H9 (cell line): Measurements from ENCODE around the gene ZMIZ1. TPM values are rescaled to one million over a fixed set of nuclear protein-coding genes. Genes with fewer than 3 reads are reported as not detected.

Source experiments
- DNase-seq: peaks from one replicate; pipeline ENCODE4 v3.0.0-alpha.2; 2017
- H2AFZ ChIP-seq: one replicate; pipeline ENCODE4 v1.6.1; 2013; ENCODE audit warnings: mild to moderate bottlenecking, low read length, control low read depth, moderate library complexity
- H2AK5ac ChIP-seq: 2 replicates; pipeline ENCODE4 v1.6.1; 2013; ENCODE audit warnings: low read length, control low read depth, mixed read lengths; ENCODE audit not compliant: insufficient read length
- H2BK120ac ChIP-seq: one replicate; pipeline ENCODE4 v1.6.1; 2013; ENCODE audit warnings: low read depth, mild to moderate bottlenecking, low read length, control low read depth, inconsistent platforms; ENCODE audit not compliant: poor library complexity, severe bottlenecking
- H2BK12ac ChIP-seq: 2 replicates; pipeline ENCODE4 v1.6.1; 2013; ENCODE audit warnings: low read length, control low read depth, mixed read lengths, low read depth; ENCODE audit not compliant: insufficient read length
- H2BK15ac ChIP-seq: 2 replicates; pipeline ENCODE4 v1.6.1; 2013; ENCODE audit warnings: low read depth, low read length, control low read depth
- H2BK20ac ChIP-seq: one replicate; pipeline ENCODE4 v1.6.1; 2013; ENCODE audit warnings: low read depth, mild to moderate bottlenecking, low read length, control low read depth, inconsistent platforms; ENCODE audit not compliant: poor library complexity, severe bottlenecking
- H2BK5ac ChIP-seq: 2 replicates; pipeline ENCODE4 v1.6.1; 2013; ENCODE audit warnings: low read length, control low read depth, mixed read lengths; ENCODE audit not compliant: insufficient read length
- H3K14ac ChIP-seq: 2 replicates; pipeline ENCODE4 v1.6.1; 2013; ENCODE audit warnings: low read length, control low read depth; ENCODE audit not compliant: insufficient read depth
- H3K18ac ChIP-seq: 2 replicates; pipeline ENCODE4 v1.6.1; 2013; ENCODE audit warnings: low read depth, mild to moderate bottlenecking, mixed read lengths, low read length, control low read depth; ENCODE audit not compliant: insufficient read length
- H3K23ac ChIP-seq: 2 replicates; pipeline ENCODE4 v1.6.1; 2013; ENCODE audit warnings: low read length, control low read depth, mixed read lengths, low read depth; ENCODE audit not compliant: insufficient read length
- H3K23me2 ChIP-seq: 2 replicates; pipeline ENCODE4 v1.6.1; 2013; ENCODE audit warnings: low read depth, mild to moderate bottlenecking, mixed read lengths, low read length, control low read depth; ENCODE audit not compliant: insufficient read length, poor library complexity, severe bottlenecking
- H3K27ac ChIP-seq: 2 replicates; pipeline ENCODE4 v1.5.1; 2013; ENCODE audit warnings: low read length, control low read depth, mixed read lengths, low read depth; ENCODE audit not compliant: insufficient read length
- H3K27me3 ChIP-seq: 2 replicates; pipeline ENCODE4 v1.6.1; 2013; ENCODE audit warnings: low read length, control low read depth, inconsistent platforms; ENCODE audit not compliant: insufficient read depth
- H3K4ac ChIP-seq: 2 replicates; pipeline ENCODE4 v1.6.1; 2013; ENCODE audit warnings: low read depth, mild to moderate bottlenecking, control low read depth, inconsistent platforms, low read length, moderate library complexity
- H3K4me1 ChIP-seq: 2 replicates; pipeline ENCODE4 v1.6.1; 2013; ENCODE audit warnings: low read length, control low read depth, inconsistent platforms; ENCODE audit not compliant: insufficient read depth
- H3K4me2 ChIP-seq: 2 replicates; pipeline ENCODE4 v1.6.1; 2013; ENCODE audit warnings: low read length, control low read depth, mixed read lengths; ENCODE audit not compliant: insufficient read length, insufficient read depth
- H3K56ac ChIP-seq: 2 replicates; pipeline ENCODE4 v1.6.1; 2013; ENCODE audit warnings: low read depth, mild to moderate bottlenecking, mixed read lengths, low read length, control low read depth; ENCODE audit not compliant: insufficient read length
- H3K79me1 ChIP-seq: 2 replicates; pipeline ENCODE4 v1.6.1; 2013; ENCODE audit warnings: low read depth, mild to moderate bottlenecking, moderate library complexity, low read length, control low read depth, inconsistent platforms; ENCODE audit not compliant: insufficient read depth, poor library complexity, severe bottlenecking
- H3K79me2 ChIP-seq: 2 replicates; pipeline ENCODE4 v1.6.1; 2013; ENCODE audit warnings: low read length, control low read depth, inconsistent platforms; ENCODE audit not compliant: insufficient read depth
- H3K9ac ChIP-seq: 2 replicates; pipeline ENCODE4 v1.6.1; 2013; ENCODE audit warnings: low read length, control low read depth, mixed read lengths; ENCODE audit not compliant: insufficient read length; ENCODE audit errors: extremely low read depth
- H3K9me3 ChIP-seq: one replicate; pipeline ENCODE4 v1.6.1; 2013; ENCODE audit warnings: low read depth, low read length, inconsistent platforms; ENCODE audit not compliant: control insufficient read depth
- H3T11ph ChIP-seq: one replicate; pipeline ENCODE4 v1.6.1; 2013; ENCODE audit warnings: mild to moderate bottlenecking, low read length, control low read depth, inconsistent platforms
- H4K20me1 ChIP-seq: one replicate; pipeline ENCODE4 v1.6.1; 2013; ENCODE audit not compliant: control insufficient read depth, insufficient read length, insufficient read depth
- H4K5ac ChIP-seq: 2 replicates; pipeline ENCODE4 v1.6.1; 2013; ENCODE audit warnings: low read depth, mild to moderate bottlenecking, mixed read lengths, low read length, control low read depth; ENCODE audit not compliant: insufficient read length
- H4K8ac ChIP-seq: replicated peaks from 2 replicates; pipeline ENCODE4 v1.6.1; 2013; ENCODE audit warnings: low read length, control low read depth, mixed read lengths, low read depth; ENCODE audit not compliant: insufficient read length
- H4K91ac ChIP-seq: 2 replicates; pipeline ENCODE4 v1.6.1; 2013; ENCODE audit warnings: low read depth, mild to moderate bottlenecking, moderate library complexity, mixed read lengths, low read length, control low read depth; ENCODE audit not compliant: insufficient read length
- H3K27ac Mint-ChIP-seq, 3 experiments: 2 replicates in 2 of 3; 3 replicates in 1 of 3; pipeline ENCODE4 v1.8.0; 2020 to 2021; ENCODE audit warnings: mixed read lengths in 3 of 3, mild to moderate bottlenecking in 1 of 3, moderate library complexity in 1 of 3
- H3K27me3 Mint-ChIP-seq: 2 replicates; pipeline ENCODE4 v1.8.0; 2021; ENCODE audit warnings: low read depth, mild to moderate bottlenecking, moderate library complexity, mixed read lengths
- H3K36me3 Mint-ChIP-seq, 3 experiments: 2 replicates in 2 of 3; 3 replicates in 1 of 3; pipeline ENCODE4 v1.8.0; 2020 to 2021; ENCODE audit warnings: low read depth in 3 of 3, mixed read lengths in 3 of 3; ENCODE audit not compliant: insufficient read depth in 1 of 3
- H3K4me1 Mint-ChIP-seq, 2 experiments: 2 replicates each; pipeline ENCODE4 v1.8.0; 2020; ENCODE audit warnings: mixed read lengths in 2 of 2
- H3K4me3 Mint-ChIP-seq, 2 experiments: 2 replicates in 1 of 2; 3 replicates in 1 of 2; pipeline ENCODE4 v1.8.0; 2020 to 2021; ENCODE audit warnings: mild to moderate bottlenecking in 2 of 2, mixed read lengths in 2 of 2, moderate library complexity in 1 of 2
- H3K9me3 Mint-ChIP-seq, 2 experiments: 2 replicates in 1 of 2; 3 replicates in 1 of 2; pipeline ENCODE4 v1.8.0; 2020; ENCODE audit warnings: mild to moderate bottlenecking in 2 of 2, mixed read lengths in 2 of 2, moderate library complexity in 1 of 2
- CTCF ChIP-seq: fragments of 200-600 bp; sonication (generic); conservative IDR thresholded peaks from 3 replicates; pipeline ENCODE4 v1.8.0; 2021; ENCODE audit warnings: antibody characterized with exemption, mild to moderate bottlenecking
- WGBS: extraction: QIAGEN DNeasy Blood & Tissue Kit; methylation state at CpG from one replicate; pipeline ENCODE4 v1.1.7; 2013; ENCODE audit warnings: missing lambda C conversion rate, low lambda C conversion rate, mixed read lengths; ENCODE audit not compliant: insufficient read length; ENCODE audit errors: extremely low coverage; 5-methylcytosine and 5-hydroxymethylcytosine counted together
- total RNA-seq: library from RNA; stranded (reverse); gene quantifications from 2 replicates; pipeline ENCODE4 v1.2.1, GENCODE V29; 2021

Gene ZMIZ1
- total RNA-seq, 1 experiment from 2014 or later = 36.9 TPM

GRCh38 chr10:79103585-79103984 lies 34.8 kb downstream of the ZMIZ1 start:
- Histone ChIP-seq H3K27ac (no peak overlapping the region), H3K79me1 (peaks cover 10% of the 10 kb centered on the region), H2BK20ac (no peak overlapping the region), H2BK12ac (no peak overlapping the region), H3K4me1 (peaks cover 11% of the 10 kb centered on the region; the same call in 1 of the 2 replicates), H3K56ac (no peak overlapping the region), H2BK15ac (no peak overlapping the region), H3K18ac (no peak overlapping the region), H2BK120ac (no peak overlapping the region), H4K91ac (no peak overlapping the region), H2BK5ac (no peak overlapping the region), H3K9ac (no peak overlapping the region), H3K23ac (no peak overlapping the region), H3K27me3 (no peaks in the 10 kb centered on the region), H3K23me2 (no peaks in the 10 kb centered on the region), H4K8ac (no peak overlapping the region), H3K4me2 (no peak overlapping the region), H2AK5ac (no peak overlapping the region), H3T11ph (no peak overlapping the region), H4K20me1 (no peaks in the 10 kb centered on the region), H2AFZ (no peak overlapping the region), H3K9me3 (no peaks in the 10 kb centered on the region), H3K4ac (no peak overlapping the region), H4K5ac (no peak overlapping the region), H3K14ac (no peak overlapping the region), H3K79me2 (peaks cover 12% of the 10 kb centered on the region; the same call in 1 of the 2 replicates)
- H3K4me3 Mint-ChIP-seq = no peak overlapping the region
- no peak for TF ChIP-seq CTCF
- H3K4me1 Mint-ChIP-seq = peaks cover 60 to 77% of the 10 kb centered on the region in 2 experiments
- no peaks in the 10 kb centered on the region; a peak in 1 of 5 replicates for H3K9me3 Mint-ChIP-seq
- WGBS = no CpG with 5 or more reads among the region's 8 CpGs
- no peak for DNase-seq
- no peaks in the 10 kb centered on the region; a peak in 1 of 7 replicates for H3K36me3 Mint-ChIP-seq
- no peaks in the 10 kb centered on the region for H3K27me3 Mint-ChIP-seq
- H3K27ac Mint-ChIP-seq = no peak overlapping the region
